ENCODE results near the gene SYT5. TPM values are rescaled to one million over a fixed set of nuclear protein-coding genes. Genes with fewer than 3 reads are reported as not detected.

SYT5 gene
- total and polyA plus RNA-seq, 2 of the 8 experiments (the other 6 are each of a cell fraction or from before 2014, with no cell fraction given): 0.35 to 0.67 TPM

DNA sequence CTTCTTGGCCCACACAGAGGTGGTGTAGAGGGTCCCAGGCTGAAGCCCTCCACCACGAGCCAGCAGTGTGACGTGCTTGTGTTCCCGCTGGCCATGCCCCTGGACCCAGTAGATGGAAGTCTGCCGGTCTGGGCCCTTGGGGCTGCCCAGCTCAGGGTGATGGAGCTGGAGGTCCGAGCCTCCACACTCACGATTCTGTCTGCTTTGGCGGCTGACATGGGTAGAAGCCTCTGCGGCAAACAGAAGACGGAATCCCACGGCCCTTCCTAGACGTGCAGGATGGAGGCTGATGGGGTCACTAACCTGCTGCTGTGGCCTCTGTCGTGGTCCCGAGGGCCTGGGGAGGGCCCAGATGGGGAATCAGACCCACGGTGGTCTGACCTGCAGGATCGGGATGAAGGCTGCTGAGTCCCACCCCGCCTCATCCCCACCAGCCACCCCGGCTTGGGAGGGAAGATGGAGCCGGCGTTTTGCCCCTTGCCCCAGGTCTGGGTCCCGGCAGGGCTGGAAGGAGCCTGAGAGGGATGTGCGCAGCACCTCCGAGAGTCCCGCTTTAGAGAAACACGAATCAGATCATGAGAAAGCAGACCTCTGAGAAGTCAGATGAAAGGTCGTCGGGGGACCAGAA is 44.1 kb upstream of the SYT5 start:
- ChIA-PET CTCF (ENCODE audit: partially characterized antibody) (no interaction called here), POLR2A (ENCODE audit: partially characterized antibody) (no interaction called here)
- 95% methylated on average over 26 of the region's 26 CpGs; no CpG with 5 or more reads in 1 of the 2 experiments for WGBS, 2 experiments (ENCODE audit: extremely low coverage in 1 of 2, insufficient coverage in 1 of 2, insufficient read length in 1 of 2, insufficient replicate concordance in 2 of 2, low coverage in 1 of 2, low lambda C conversion rate in 2 of 2, missing lambda C conversion rate in 1 of 2)
- no peak overlapping the region for H3K4me3 ChIP-seq (ENCODE audit: extremely low read depth in 1 of 4, insufficient read depth in 2 of 4, low read depth in 3 of 4, low read length in 4 of 4)
- no peak overlapping the region for H3K4ac ChIP-seq (replicated peaks; ENCODE audit: insufficient read length, low read depth, low read length)
- H3K36me3 ChIP-seq (ENCODE audit: control insufficient read depth in 2 of 4, insufficient read depth in 4 of 4, low read length in 3 of 4): no peaks in the 10 kb centered on the region
- no peak overlapping the region for H3K14ac ChIP-seq (ENCODE audit: insufficient read length)
- no peaks in the 10 kb centered on the region for H3K4me1 ChIP-seq (replicated peaks in 1 of 4; ENCODE audit: control insufficient read depth in 3 of 4, insufficient read depth in 4 of 4, low read length in 3 of 4)
- H3K9me3 ChIP-seq (ENCODE audit: insufficient read depth in 2 of 2, low read depth in 1 of 2, low read length in 1 of 2): peaks cover 4 to 6% of the 10 kb centered on the region in 2 experiments; a peak in 3 of 4 replicates
- no peak overlapping the region for H2BK15ac ChIP-seq (ENCODE audit: low read length)
- no peak overlapping the region for H2AFZ ChIP-seq (ENCODE audit: low read length)
- H3K9ac ChIP-seq (replicated peaks in 1 of 4; ENCODE audit: extremely low read depth in 1 of 4, low read depth in 3 of 4, low read length in 3 of 4): no peak overlapping the region
- no peak overlapping the region for H4K5ac ChIP-seq (ENCODE audit: insufficient read length, low read depth, low read length)
- no peak for DNase-seq (ENCODE audit: low read depth in 1 of 2, low spot score in 2 of 2)
- H4K8ac ChIP-seq (ENCODE audit: extremely low read depth, insufficient read depth, low read length): no peak overlapping the region
- H3K56ac ChIP-seq (replicated peaks; ENCODE audit: insufficient read length, low read depth, low read length): no peak overlapping the region
- no peak overlapping the region for H3K27ac ChIP-seq (ENCODE audit: low read depth, low read length)
- H2BK5ac ChIP-seq (ENCODE audit: low read depth, low read length): peak overlapping the region; percentile 83; the same call in 1 of the 2 replicates
- H2BK12ac ChIP-seq (ENCODE audit: low read depth, low read length): no peak overlapping the region
- FAIRE-seq: no peak
- H3K23me2 ChIP-seq (ENCODE audit: low read depth, low read length): no peaks in the 10 kb centered on the region
- H3K4me2 ChIP-seq (ENCODE audit: insufficient read depth in 1 of 2, low read depth in 2 of 2, low read length in 2 of 2): no peak overlapping the region
- no peak overlapping the region for H2AK5ac ChIP-seq (ENCODE audit: low read depth, low read length)
- H3K18ac ChIP-seq (ENCODE audit: extremely low read depth, low read length): no peak overlapping the region
- H3K27me3 ChIP-seq (replicated peaks in 1 of 4; ENCODE audit: control insufficient read depth in 3 of 4, extremely low read depth in 1 of 4, insufficient read depth in 3 of 4, low read length in 3 of 4): no peaks in the 10 kb centered on the region
- H4K91ac ChIP-seq (replicated peaks; ENCODE audit: insufficient read length, low read length): no peak overlapping the region
- H2BK20ac ChIP-seq (ENCODE audit: low read length): no peak overlapping the region
- no peaks in the 10 kb centered on the region for H3K79me2 ChIP-seq (ENCODE audit: control insufficient read depth in 1 of 2, insufficient read depth in 2 of 2, low read length in 2 of 2)
- H2BK120ac ChIP-seq (replicated peaks; ENCODE audit: low read depth, low read length): no peak overlapping the region
- H3K23ac ChIP-seq (ENCODE audit: insufficient read length): no peak overlapping the region
- no peaks in the 10 kb centered on the region for H3K79me1 ChIP-seq (ENCODE audit: low read depth, low read length)
- H4K20me1 ChIP-seq (replicated peaks in 1 of 2; ENCODE audit: control insufficient read depth in 1 of 2, insufficient read depth in 2 of 2, low read length in 2 of 2): peaks cover 3 to 13% of the 10 kb centered on the region in 2 experiments
- TF ChIP-seq, protein P1, sequence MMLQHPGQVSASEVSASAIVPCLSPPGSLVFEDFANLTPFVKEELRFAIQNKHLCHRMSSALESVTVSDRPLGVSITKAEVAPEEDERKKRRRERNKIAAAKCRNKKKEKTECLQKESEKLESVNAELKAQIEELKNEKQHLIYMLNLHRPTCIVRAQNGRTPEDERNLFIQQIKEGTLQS (IDR thresholded peaks at IDR 0.05; ENCODE audit: insufficient read depth, low read depth, low read length): no peak
- TF ChIP-seq CTBP2 (IDR thresholded peaks at IDR 0.05; ENCODE audit: borderline replicate concordance, insufficient read depth, insufficient read length, low read length) (no peak), EZH2 (IDR thresholded peaks at IDR 0.05; ENCODE audit: low read depth, low read length, severe bottlenecking) (no peak), SIN3A (conservative IDR thresholded peaks at IDR 0.05 in 1 of 2, IDR thresholded peaks at IDR 0.05 in 1 of 2; ENCODE audit: low read depth in 1 of 2, low read length in 2 of 2) (no peak), SP2 (IDR thresholded peaks at IDR 0.05; ENCODE audit: low read length) (no peak), RBBP5 (IDR thresholded peaks at IDR 0.05; ENCODE audit: borderline replicate concordance, low read depth, low read length) (no peak), TEAD4 (IDR thresholded peaks at IDR 0.05; ENCODE audit: low read depth, low read length) (no peak), BACH1 (IDR thresholded peaks at IDR 0.05; ENCODE audit: low read length) (no peak), CBX8 (IDR thresholded peaks at IDR 0.05; ENCODE audit: borderline replicate concordance, low read depth, low read length) (no peak), YY1 (IDR thresholded peaks at IDR 0.05; ENCODE audit: low read depth, low read length) (no peak), SIX5 (IDR thresholded peaks at IDR 0.05; ENCODE audit: low read depth, low read length) (no peak), TCF12 (IDR thresholded peaks at IDR 0.05; ENCODE audit: low read depth, low read length) (no peak)
- TF ChIP-seq, protein P2, sequence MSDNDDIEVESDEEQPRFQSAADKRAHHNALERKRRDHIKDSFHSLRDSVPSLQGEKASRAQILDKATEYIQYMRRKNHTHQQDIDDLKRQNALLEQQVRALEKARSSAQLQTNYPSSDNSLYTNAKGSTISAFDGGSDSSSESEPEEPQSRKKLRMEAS (IDR thresholded peaks at IDR 0.05): no peak

Data from H1 (cell line).